Vagina (tissue), 2 donors: Measurements from ENCODE around the gene TRABD2A. TPM values are rescaled to one million over a fixed set of nuclear protein-coding genes. Genes with fewer than 3 reads are reported as not detected.

Experiments used
- DNase-seq, 2 donors: peaks; one replicate each; pipeline ENCODE4 v3.0.0-alpha.2; 2017; ENCODE audit errors: extremely low spot score in 2 of 2
- H3K27ac ChIP-seq: fragments of 200-600 bp; sonication (generic); one replicate; pipeline ENCODE4 v1.5.1; 2019
- H3K27me3 ChIP-seq: fragments of 200-600 bp; sonication (generic); one replicate; pipeline ENCODE4 v1.5.1; 2019
- H3K36me3 ChIP-seq, 2 donors: fragments of 200-600 bp; sonication (generic); one replicate each; pipeline ENCODE4 v1.5.1; 2017 to 2019
- H3K4me1 ChIP-seq: fragments of 200-600 bp; sonication (generic); one replicate; pipeline ENCODE4 v1.5.1; 2019
- H3K4me3 ChIP-seq, 2 donors: fragments of 200-600 bp; sonication (generic); 1 replicate in 1 of 2; 2 replicates in 1 of 2; pipeline ENCODE4 v1.5.1; 2016 to 2019
- H3K9me3 ChIP-seq: fragments of 200-600 bp; sonication (generic); one replicate; pipeline ENCODE4 v1.5.1; 2019
- POLR2A ChIP-seq, 2 donors: fragments of 450-650 bp; IDR thresholded peaks; one replicate each; pipeline ENCODE4 v1.6.1; 2017; ENCODE audit warnings: antibody characterized with exemption in 2 of 2, mild to moderate bottlenecking in 2 of 2, moderate library complexity in 2 of 2
- POLR2AphosphoS5 ChIP-seq, 2 donors: sonication (generic); formaldehyde crosslinking; IDR thresholded peaks; one replicate each; pipeline ENCODE4 v1.9.0; 2017; ENCODE audit warnings: antibody characterized with exemption in 2 of 2, mild to moderate bottlenecking in 2 of 2, low read depth in 1 of 2; ENCODE audit not compliant: insufficient read depth in 1 of 2
- intact Hi-C: fragments of 100-400 bp; cut with DNase I; formaldehyde crosslinking; loops from one replicate; pipeline ENCODE4 v1.15.1; 2023
- total RNA-seq: library from RNA; depleted of rRNA; stranded (reverse); fragments of >200 nt; gene quantifications from one replicate; pipeline ENCODE4 v1.2.3, GENCODE V29; 2016
- TF ChIP-seq, protein P1 (sequence below), 3 experiments: fragments of 450-650 bp in 2 of 3; fragments of 200-600 bp in 1 of 3; sonication (generic) in 1 of 3; IDR thresholded peaks; one replicate each; pipeline ENCODE4 v1.5.1; 2017 to 2019; ENCODE audit warnings: antibody characterized with exemption in 3 of 3, mild to moderate bottlenecking in 2 of 3, moderate library complexity in 2 of 3

TRABD2A gene
- total RNA-seq, 1 donor from 2014 or later: 5.4 TPM

DNA sequence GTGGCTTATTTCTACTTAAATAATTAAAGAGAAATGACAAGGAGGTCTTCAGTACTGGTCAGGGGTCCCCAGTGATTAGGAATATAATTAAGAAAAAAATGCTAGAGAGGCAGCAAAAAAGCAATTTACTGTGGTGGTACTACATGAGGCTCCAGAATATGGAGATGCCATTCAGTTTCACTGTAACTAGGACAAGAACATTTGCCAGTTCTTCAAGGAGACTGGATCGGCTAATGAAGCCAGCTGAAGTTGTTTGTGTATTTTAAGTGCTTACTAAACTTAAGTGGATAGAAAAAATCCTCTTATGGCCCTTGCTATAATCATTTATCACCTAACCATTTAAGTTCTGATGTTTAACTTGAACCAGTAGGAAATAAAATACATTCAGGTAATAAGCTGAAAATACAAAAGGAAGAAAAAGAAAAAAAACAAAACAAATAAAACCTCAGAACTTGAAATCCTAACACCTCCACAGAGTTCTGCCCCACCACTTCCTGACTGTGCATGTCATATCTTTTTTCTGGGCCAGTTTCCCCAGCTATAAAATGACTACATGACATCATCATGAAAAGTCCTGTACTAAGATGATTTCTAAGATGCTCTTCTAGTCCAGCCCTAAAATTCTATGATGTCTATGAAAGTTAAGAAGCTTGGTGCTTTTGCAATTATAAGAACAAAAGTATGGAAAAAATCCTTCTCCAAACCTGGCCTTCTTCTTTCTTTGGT lies 98.0 kb downstream of the TRABD2A start:
- Histone ChIP-seq H3K9me3 (no peaks in the 10 kb centered on the region), H3K4me3 (no peak overlapping the region), H3K4me1 (no peaks in the 10 kb centered on the region), H3K36me3 (no peaks in the 10 kb centered on the region), H3K27ac (no peak overlapping the region), H3K27me3 (no peaks in the 10 kb centered on the region)
- TF ChIP-seq POLR2AphosphoS5 (IDR thresholded peaks at IDR 0.05; ENCODE audit: insufficient read depth in 1 of 2, low read depth in 1 of 2) (no peak), POLR2A (IDR thresholded peaks at IDR 0.05) (no peak)
- TF ChIP-seq, protein P1, sequence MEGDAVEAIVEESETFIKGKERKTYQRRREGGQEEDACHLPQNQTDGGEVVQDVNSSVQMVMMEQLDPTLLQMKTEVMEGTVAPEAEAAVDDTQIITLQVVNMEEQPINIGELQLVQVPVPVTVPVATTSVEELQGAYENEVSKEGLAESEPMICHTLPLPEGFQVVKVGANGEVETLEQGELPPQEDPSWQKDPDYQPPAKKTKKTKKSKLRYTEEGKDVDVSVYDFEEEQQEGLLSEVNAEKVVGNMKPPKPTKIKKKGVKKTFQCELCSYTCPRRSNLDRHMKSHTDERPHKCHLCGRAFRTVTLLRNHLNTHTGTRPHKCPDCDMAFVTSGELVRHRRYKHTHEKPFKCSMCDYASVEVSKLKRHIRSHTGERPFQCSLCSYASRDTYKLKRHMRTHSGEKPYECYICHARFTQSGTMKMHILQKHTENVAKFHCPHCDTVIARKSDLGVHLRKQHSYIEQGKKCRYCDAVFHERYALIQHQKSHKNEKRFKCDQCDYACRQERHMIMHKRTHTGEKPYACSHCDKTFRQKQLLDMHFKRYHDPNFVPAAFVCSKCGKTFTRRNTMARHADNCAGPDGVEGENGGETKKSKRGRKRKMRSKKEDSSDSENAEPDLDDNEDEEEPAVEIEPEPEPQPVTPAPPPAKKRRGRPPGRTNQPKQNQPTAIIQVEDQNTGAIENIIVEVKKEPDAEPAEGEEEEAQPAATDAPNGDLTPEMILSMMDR (IDR thresholded peaks at IDR 0.05): no peak
- no peak for DNase-seq
- intact Hi-C loops: no loop called here

- H3K4me1 ChIP-seq: no peaks in the 10 kb centered on the region
- H3K27me3 ChIP-seq: no peaks in the 10 kb centered on the region
- TF ChIP-seq POLR2A (IDR thresholded peaks at IDR 0.05) (no peak), POLR2AphosphoS5 (IDR thresholded peaks at IDR 0.05; ENCODE audit: insufficient read depth in 1 of 2, low read depth in 1 of 2) (no peak)
- TF ChIP-seq, protein P1 (IDR thresholded peaks at IDR 0.05): no peak
- H3K4me3 ChIP-seq: no peak overlapping the region
- H3K36me3 ChIP-seq: no peaks in the 10 kb centered on the region
- intact Hi-C loops: no loop called here
- no peaks in the 10 kb centered on the region for H3K9me3 ChIP-seq
- no peak for DNase-seq
- no peak overlapping the region for H3K27ac ChIP-seq
Measured at GRCh38 chr2:84781942-84782716, 98.8 kb downstream of the TRABD2A start.

DNA sequence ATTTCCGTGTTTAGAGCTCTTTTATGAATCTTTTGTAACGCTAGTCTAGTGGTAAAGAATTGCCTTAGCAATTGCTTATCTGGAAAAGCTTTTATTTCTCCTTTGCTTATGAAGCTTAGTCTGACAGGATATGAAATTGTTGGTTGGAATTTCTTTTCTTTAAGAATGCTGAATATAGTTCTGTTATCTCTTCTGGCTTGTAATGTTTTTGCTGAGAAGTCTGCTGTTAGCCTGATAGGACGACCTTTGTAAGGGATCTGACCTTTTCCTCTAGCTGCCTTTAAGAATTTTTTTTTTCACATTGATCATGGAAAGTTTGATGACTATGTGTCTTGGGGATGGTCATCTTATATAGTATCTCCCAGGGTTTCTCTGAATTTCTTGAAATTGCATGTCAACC lies 101.1 kb downstream of the TRABD2A start:
- Histone ChIP-seq H3K4me1 (no peaks in the 10 kb centered on the region), H3K27me3 (no peaks in the 10 kb centered on the region), H3K36me3 (no peaks in the 10 kb centered on the region), H3K4me3 (no peak overlapping the region), H3K27ac (no peak overlapping the region), H3K9me3 (no peaks in the 10 kb centered on the region)
- TF ChIP-seq, protein P1 (IDR thresholded peaks at IDR 0.05): no peak
- TF ChIP-seq POLR2A (IDR thresholded peaks at IDR 0.05) (no peak), POLR2AphosphoS5 (IDR thresholded peaks at IDR 0.05; ENCODE audit: insufficient read depth in 1 of 2, low read depth in 1 of 2) (no peak)
- intact Hi-C loops: no loop called here
- DNase-seq: no peak

DNA sequence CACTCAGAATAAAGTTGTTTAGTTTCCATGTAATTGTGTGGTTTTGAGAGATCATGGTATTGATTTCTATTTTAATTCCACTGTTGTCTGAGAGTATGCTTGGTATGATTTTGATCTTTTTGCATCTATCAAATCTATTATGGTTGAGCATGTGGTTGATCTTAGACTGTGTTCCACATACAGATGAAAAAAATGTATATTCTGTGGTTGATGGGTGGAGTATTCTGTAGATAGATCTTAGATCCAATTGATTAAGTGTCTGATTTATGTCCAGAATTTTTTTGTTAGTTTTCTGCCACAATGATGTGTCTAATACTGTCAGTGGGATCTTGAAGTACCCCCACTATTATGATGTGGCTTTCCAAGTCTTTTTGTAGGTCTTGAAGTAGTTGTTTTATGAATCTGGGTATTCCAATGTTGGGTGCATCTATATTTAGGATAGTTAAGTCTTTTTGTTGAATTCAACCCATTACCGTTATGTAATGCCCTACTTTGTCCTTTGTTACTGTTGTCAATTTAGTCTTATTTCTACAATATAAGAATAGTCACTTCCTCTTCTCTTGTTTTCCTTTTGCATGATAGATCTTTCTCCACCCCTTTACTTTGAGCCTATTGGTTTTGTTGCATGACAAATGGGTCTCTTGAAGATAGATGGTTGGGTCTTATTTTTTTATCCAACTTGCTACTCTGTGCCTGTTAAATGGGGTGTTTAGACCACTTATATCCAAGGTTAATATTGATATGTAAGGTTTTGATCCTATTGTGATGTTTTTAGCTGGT lies 101.8 kb downstream of the TRABD2A start:
- Histone ChIP-seq H3K9me3 (peaks cover 4% of the 10 kb centered on the region), H3K4me1 (no peaks in the 10 kb centered on the region), H3K4me3 (no peak overlapping the region), H3K27ac (no peak overlapping the region), H3K36me3 (no peaks in the 10 kb centered on the region), H3K27me3 (no peaks in the 10 kb centered on the region)
- no peak for DNase-seq
- no peak for TF ChIP-seq POLR2A (IDR thresholded peaks at IDR 0.05)
- TF ChIP-seq, protein P1 (IDR thresholded peaks at IDR 0.05): no peak
- no peak for TF ChIP-seq POLR2AphosphoS5 (IDR thresholded peaks at IDR 0.05; ENCODE audit: insufficient read depth in 1 of 2, low read depth in 1 of 2)
- intact Hi-C loops: no loop called here
